Measurements from ENCODE around the gene HIRA. TPM values are rescaled to one million over a fixed set of nuclear protein-coding genes. Genes with fewer than 3 reads are reported as not detected.
A peak's percentile ranks its signal among the peaks of the same experiment; 100 is the strongest.

Gene HIRA
- total and polyA plus RNA-seq, 9 of the 15 experiments (the other 6 are each of a cell fraction or from before 2014, with no cell fraction given): 0.96 to 132 (median 58.4) TPM

GRCh38 chr22:19447330-19448075 is 16.0 kb upstream of the HIRA start, which contains the start of gene C22orf39 (continued):
- TF ChIP-seq HMGN3 (IDR thresholded peaks at IDR 0.05; ENCODE audit: borderline replicate concordance, extremely low read depth, insufficient read length, low read depth, low read length) (peak; percentile 94), ELF2 (CRISPR knock-in tag; IDR thresholded peaks at IDR 0.05) (peak; percentile 90), PKNOX1 (IDR thresholded peaks at IDR 0.05) (peak; percentile 100), RBFOX2 (IDR thresholded peaks at IDR 0.05; ENCODE audit: low read depth, low read length) (peak; percentile 100), TARDBP (IDR thresholded peaks at IDR 0.05) (peak; percentile 92), RREB1 (CRISPR knock-in tag; IDR thresholded peaks at IDR 0.05) (peak; percentile 96), FIP1L1 (IDR thresholded peaks at IDR 0.05; ENCODE audit: low read depth, low read length, poor library complexity, severe bottlenecking) (peak; percentile 96), NFATC3 (IDR thresholded peaks at IDR 0.05) (no peak), XRCC3 (IDR thresholded peaks at IDR 0.05) (no peak), FOXM1 (IDR thresholded peaks at IDR 0.05; ENCODE audit: low read depth) (0 out of 2 replicates have a peak, but pooled peaks have one; percentile 15), FOXM1 (CRISPR knock-in tag; IDR thresholded peaks at IDR 0.05; ENCODE audit: low read depth) (no peak), SP2 (IDR thresholded peaks at IDR 0.05; ENCODE audit: extremely low read depth, low read depth, low read length, poor library complexity, severe bottlenecking) (peak; percentile 95), HDAC8 (tag; IDR thresholded peaks at IDR 0.05) (0 out of 2 replicates have a peak, but pooled peaks have one; percentile 26), NELFE (IDR thresholded peaks at IDR 0.05; ENCODE audit: insufficient read depth, insufficient read length) (no peak), E4F1 (CRISPR knock-in tag; IDR thresholded peaks at IDR 0.05; ENCODE audit: borderline replicate concordance) (no peak), DDX20 (tag; IDR thresholded peaks at IDR 0.05; ENCODE audit: low read depth) (no peak), TCF7 (IDR thresholded peaks at IDR 0.05; ENCODE audit: borderline replicate concordance) (peak; percentile 63), GABPB1 (CRISPR knock-in tag; IDR thresholded peaks at IDR 0.05) (no peak), KDM4B (IDR thresholded peaks at IDR 0.05; ENCODE audit: borderline replicate concordance in 2 of 2, low read depth in 1 of 2) (peak in 1 of 2 experiments; percentile 75; a peak in 2 of 4 replicates)
